CD4-positive, alpha-beta T cell treated with Interleukin-6 at 100 ng/mL for 8 hours (primary cell): ENCODE measurements around the gene PANK2.
"Not testable (repeated sequence)": the region's sequence is repeated elsewhere in the genome, so short reads cannot be mapped to it uniquely, and the experiment has no call there.

Source experiments
- DNase-seq: peaks from one replicate; pipeline ENCODE4 v3.0.0-alpha.2; 2020; ENCODE audit warnings: mixed read lengths, low spot score

Gene PANK2

DNA sequence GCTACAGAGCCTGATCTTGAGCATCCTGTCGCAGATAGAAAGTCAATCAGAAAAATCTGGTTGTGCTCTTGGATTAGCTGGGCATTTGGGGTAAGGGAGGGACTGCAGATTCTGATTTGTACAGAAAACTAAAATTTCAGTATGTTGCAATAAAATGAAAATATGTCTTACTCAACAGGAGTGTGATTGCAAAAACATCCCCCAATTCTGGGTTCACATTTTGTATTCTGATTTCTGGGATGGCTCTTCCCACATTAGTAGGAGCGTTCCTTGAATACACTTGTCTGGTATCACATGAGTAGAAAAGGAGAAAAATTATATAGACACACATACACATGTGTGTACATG is 40.5 kb downstream of the PANK2 start:
- no peak for DNase-seq

DNA sequence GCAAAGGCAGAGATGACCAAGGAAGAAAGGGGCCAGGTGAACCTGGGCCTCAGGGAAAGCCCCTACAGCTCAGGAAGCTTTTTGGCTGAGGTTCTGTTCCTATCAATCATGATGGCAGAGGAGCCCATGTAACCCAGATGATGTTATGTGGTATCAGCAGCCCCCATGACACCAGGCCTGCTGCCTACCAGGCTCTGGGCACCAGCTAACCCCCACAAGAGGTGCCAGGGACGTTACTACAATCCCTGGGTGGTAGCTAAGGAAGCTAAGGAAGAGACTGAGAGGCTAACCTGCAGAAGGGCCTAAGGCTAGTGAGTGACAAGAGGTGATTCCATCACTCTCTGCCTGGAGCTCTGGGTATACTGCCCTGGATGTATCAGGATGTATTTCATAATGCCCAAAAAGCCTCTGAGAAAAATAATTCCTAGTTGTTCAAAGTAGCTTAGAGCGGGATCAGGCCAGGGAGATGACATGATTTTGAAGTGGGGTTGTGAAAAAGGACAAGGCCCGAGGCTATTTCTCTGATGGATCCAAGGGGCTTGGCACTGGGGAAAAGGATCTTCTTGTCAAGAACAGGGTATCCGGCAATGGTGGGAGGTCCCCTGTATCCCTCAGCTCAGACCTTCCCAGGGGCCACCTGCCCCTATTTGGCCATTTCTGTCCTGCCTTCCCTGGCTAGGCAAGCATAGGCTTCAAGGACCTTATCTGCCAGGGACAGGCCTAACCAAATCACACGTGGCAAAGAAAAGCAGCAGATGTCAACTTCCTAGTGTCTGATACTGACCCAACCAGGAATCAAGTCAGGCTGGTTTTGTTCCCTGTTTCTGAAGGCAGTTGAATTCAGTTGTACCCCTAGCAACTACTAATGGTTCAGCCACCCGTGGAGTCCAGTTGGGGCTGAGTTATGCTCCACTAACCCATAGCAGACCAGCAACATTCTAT is 41.3 kb downstream of the PANK2 start:
- DNase-seq = no peak

DNA sequence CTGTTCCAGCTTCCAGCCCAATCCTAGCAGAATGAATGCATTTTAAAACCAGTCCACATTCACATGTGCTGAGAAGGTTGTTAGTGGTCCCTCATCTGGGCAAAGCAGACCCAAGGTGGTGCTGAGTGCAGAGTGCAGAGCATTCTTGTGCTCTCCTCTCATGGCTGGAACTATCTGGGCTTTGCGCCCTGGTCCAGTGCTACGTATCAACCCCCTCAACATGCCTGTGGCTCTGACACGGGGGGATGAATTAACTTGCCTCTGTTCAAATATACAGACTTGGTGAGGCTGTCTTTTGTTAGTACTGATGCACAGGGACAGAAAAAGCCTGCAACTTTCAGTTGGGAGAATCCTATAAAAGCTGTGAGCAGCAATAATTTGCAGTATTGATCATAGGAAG is 42.5 kb downstream of the PANK2 start:
- no peak for DNase-seq

- DNase-seq = no peak
Observed at GRCh38 chr20:3932277-3932676, 43.1 kb downstream of the PANK2 start.

DNA sequence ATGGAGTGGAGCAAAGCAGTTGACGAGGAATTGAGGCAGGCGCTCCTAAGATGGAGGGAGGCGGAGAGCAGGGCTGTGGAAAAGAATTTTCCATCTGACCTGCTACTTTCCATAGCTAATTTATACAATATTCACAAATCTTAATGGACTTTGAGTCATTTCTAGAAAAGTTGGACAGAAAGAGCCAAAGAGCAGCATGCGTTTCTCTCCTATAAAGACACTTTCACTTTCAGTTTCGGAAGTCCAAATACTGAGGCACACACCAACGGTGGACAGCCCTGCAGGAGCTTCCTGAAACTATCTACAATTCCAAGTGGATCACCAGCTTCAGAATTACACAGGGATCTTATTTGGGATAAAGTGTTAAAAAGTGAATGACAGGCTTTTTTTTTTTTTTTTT is 43.5 kb downstream of the PANK2 start:
- DNase-seq = peak; percentile 14

GRCh38 chr20:3933218-3933617 is 44.0 kb downstream of the PANK2 start:
- DNase-seq = no peak

DNA sequence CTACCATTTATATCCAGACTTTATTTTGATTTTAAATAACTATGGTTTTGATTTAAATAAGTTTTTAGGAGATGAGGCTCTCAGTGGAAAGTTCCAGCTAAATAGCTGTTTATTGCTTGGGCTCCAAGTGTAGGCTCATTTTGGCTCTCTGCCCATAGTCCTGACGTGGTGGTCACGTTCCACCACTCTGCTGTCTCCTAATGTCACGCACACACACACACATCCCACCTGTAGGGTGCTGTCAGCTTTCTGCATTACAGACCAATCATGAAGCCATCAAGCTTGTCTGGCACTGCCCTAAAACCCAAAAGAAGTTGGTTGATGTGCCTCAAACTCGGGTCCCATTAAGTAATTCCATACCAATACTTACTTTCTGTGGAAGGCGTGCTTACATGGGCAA is 45.4 kb downstream of the PANK2 start:
- no peak for DNase-seq

- no peak for DNase-seq
Observed at GRCh38 chr20:3935295-3935955, 46.2 kb downstream of the PANK2 start.

DNA sequence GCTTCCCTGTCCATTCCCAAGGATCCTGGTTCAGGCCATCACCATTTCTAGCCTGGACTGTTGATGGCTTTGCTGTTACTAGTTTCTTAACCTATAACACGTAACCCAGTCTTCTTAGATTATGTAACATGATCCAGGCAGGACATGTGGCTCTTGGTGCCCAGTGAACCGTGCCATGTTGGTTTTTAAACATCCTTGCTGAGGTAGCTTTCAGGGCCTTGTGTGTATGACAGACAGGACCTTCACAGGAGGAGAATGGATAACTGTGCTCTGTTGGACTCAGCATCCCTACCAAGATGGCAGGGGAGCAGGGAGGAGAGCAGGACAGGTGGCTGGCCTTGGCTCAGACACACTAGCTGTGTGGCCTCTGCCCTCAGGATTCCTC is 46.8 kb downstream of the PANK2 start:
- DNase-seq = no peak

DNA sequence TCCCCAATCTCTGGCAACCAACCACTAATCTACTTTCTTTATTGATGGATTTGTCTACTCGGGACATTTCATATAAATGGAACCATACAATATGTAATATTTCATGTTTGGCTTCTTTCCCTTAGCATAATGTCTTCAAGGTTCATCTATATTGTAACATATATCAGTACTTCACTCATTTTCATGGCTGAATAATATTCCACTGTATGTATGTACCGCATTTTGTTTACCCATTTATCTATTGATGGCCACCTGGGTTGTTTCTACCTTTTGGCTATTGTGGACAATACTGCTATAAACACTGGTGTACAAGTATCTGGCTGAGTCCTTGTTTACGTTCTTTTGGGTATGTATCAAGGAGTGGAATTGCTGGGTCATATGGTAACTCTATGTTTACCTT is 48.4 kb downstream of the PANK2 start:
- DNase-seq = no peak

GRCh38 chr20:3940905-3941304 is 51.7 kb downstream of the PANK2 start:
- DNase-seq = no peak

DNA sequence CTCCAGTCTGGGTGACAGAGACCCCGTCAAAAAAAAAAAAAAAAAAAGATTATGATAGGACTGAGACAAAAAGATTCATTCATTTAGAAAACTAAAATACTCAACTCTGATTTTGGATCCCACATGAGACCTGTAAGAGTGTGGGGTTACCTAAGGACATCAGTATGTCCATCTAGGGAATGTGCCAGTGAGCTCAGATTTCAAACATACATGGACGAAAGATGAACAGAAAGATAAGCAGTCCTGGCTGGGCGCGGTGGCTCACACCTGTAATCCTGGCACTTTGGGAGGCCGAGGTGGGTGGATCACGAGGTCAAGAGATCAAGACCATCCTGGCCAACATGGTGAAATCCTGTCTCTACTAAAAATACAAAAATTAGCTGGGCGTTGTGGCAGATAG is 57.5 kb downstream of the PANK2 start:
- DNase-seq = not testable (repeated sequence)

- DNase-seq = no peak
Observed at GRCh38 chr20:3964719-3965118, 75.5 kb downstream of the PANK2 start.

GRCh38 chr20:3966571-3966970 is 77.4 kb downstream of the PANK2 start:
- no peak for DNase-seq

DNA sequence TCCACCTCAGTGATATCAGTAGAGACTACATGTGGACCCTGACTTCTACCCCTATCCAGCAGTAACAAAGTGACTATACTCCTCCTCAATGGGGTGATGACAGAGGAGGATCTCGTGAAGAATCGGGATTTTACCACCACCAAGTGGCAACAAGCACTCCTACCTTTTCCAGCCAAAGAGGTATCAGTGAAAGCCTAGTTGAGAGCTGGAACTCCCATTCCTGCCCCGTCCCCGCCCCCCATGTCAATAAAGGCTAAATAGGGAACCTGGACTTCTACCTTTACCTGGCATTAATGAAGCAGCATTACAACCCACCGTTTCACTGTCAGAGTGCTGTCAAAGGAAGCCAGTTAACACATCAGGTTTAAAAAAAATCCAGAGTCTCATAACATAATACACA is 80.8 kb downstream of the PANK2 start:
- no peak for DNase-seq

GRCh38 chr20:3971145-3971544 is 82.0 kb downstream of the PANK2 start:
- no peak for DNase-seq

DNA sequence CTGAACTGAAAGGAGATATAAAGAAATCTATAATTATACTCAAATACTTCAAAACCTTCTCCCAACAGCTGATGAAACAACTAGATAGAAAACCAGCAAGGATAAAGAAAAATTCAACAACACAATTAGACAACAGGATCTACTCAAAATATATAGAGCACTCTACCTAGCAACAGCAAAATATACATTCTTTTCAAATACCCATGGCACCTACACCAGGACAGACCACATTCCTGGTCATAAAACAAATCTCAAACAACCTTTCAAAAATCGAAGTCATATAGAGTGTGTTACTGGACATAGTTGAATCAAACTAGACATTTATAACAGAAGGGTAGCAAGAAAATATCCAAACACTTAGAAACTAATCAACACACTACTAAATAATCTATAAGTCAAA is 83.0 kb downstream of the PANK2 start:
- no peak for DNase-seq

DNA sequence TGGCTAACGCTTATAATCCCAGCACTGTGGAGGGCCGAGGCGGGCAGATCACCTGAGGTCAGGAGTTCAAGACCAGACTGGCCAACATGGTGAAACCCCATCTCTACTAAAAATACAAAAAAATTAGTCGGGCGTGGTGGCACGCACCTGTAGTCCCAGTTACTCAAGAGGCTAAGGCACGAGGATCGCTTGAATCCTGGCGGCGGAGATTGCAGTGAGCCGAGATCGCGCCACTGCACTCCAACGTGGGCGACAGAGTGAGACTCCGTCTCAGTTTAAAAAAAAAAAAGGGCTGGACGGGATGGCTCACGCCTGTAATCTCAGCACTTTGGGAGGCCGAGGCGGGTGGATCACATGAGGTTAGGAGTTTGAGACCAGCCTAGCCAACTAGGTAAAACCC is 83.4 kb downstream of the PANK2 start:
- not testable (repeated sequence) for DNase-seq

- DNase-seq = no peak
Observed at GRCh38 chr20:3973705-3974104, 84.5 kb downstream of the PANK2 start.

- no peak for DNase-seq
Observed at GRCh38 chr20:3976511-3976910, 87.3 kb downstream of the PANK2 start.
